ENCODE measurements around the gene PPM1E.

- TF ChIP-seq ZNF384 (IDR thresholded peaks at IDR 0.05) (no peak), BHLHE40 (IDR thresholded peaks at IDR 0.05; ENCODE audit: borderline replicate concordance) (no peak), FOXM1 (IDR thresholded peaks at IDR 0.05; ENCODE audit: borderline replicate concordance) (no peak), SUZ12 (IDR thresholded peaks at IDR 0.05) (no peak), ARNT (IDR thresholded peaks at IDR 0.05) (no peak), ELF4 (IDR thresholded peaks at IDR 0.05) (no peak), NFRKB (IDR thresholded peaks at IDR 0.05) (no peak), HDGF (IDR thresholded peaks at IDR 0.05; ENCODE audit: borderline replicate concordance) (no peak), FOXK2 (IDR thresholded peaks at IDR 0.05) (no peak), FOXA1 (IDR thresholded peaks at IDR 0.05) (no peak), SP1 (IDR thresholded peaks at IDR 0.05) (no peak), LEF1 (IDR thresholded peaks at IDR 0.05; ENCODE audit: borderline replicate concordance) (no peak)
- TF ChIP-seq, protein P1, sequence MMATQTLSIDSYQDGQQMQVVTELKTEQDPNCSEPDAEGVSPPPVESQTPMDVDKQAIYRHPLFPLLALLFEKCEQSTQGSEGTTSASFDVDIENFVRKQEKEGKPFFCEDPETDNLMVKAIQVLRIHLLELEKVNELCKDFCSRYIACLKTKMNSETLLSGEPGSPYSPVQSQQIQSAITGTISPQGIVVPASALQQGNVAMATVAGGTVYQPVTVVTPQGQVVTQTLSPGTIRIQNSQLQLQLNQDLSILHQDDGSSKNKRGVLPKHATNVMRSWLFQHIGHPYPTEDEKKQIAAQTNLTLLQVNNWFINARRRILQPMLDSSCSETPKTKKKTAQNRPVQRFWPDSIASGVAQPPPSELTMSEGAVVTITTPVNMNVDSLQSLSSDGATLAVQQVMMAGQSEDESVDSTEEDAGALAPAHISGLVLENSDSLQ (IDR thresholded peaks at IDR 0.05): no peak
Measured at GRCh38 chr17:58809564-58809936, 53.9 kb downstream of the PPM1E start.
